Astrocyte of the cerebellum (primary cell): Measurements from ENCODE around the gene LTV1.

ENCODE experiments used
- DNase-seq: peaks from one replicate; pipeline ENCODE4 v3.0.0-alpha.2; 2011; ENCODE audit warnings: low read depth
- H3K4me3 ChIP-seq: 2 replicates; pipeline ENCODE4 v1.5.1; 2011; ENCODE audit warnings: mild to moderate bottlenecking, low read depth, low read length, moderate library complexity
- in situ Hi-C: cut with HindIII; loops from 2 replicates; pipeline ENCODE4 v1.10.0; 2017; ENCODE audit warnings: low sequenced_read_pairs
- TF ChIP-seq, protein P1 (sequence below): IDR thresholded peaks from 2 replicates; pipeline ENCODE4 v1.5.1; 2012; ENCODE audit warnings: low read length, low read depth, moderate library complexity, mild to moderate bottlenecking; ENCODE audit errors: missing control alignments

LTV1 gene

GRCh38 chr6:143806282-143807102 is 36.6 kb upstream of the LTV1 start:
- TF ChIP-seq, protein P1, sequence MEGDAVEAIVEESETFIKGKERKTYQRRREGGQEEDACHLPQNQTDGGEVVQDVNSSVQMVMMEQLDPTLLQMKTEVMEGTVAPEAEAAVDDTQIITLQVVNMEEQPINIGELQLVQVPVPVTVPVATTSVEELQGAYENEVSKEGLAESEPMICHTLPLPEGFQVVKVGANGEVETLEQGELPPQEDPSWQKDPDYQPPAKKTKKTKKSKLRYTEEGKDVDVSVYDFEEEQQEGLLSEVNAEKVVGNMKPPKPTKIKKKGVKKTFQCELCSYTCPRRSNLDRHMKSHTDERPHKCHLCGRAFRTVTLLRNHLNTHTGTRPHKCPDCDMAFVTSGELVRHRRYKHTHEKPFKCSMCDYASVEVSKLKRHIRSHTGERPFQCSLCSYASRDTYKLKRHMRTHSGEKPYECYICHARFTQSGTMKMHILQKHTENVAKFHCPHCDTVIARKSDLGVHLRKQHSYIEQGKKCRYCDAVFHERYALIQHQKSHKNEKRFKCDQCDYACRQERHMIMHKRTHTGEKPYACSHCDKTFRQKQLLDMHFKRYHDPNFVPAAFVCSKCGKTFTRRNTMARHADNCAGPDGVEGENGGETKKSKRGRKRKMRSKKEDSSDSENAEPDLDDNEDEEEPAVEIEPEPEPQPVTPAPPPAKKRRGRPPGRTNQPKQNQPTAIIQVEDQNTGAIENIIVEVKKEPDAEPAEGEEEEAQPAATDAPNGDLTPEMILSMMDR: no peak
- no peak overlapping the region for H3K4me3 ChIP-seq
- DNase-seq: peak; percentile 18
- in situ Hi-C loops: no loop called here

- TF ChIP-seq, protein P1: no peak
- in situ Hi-C loops: no loop called here
- H3K4me3 ChIP-seq: no peak overlapping the region
- no peak for DNase-seq
These were observed 35.9 kb upstream of the LTV1 start for GRCh38 chr6:143807103-143807772.

DNA sequence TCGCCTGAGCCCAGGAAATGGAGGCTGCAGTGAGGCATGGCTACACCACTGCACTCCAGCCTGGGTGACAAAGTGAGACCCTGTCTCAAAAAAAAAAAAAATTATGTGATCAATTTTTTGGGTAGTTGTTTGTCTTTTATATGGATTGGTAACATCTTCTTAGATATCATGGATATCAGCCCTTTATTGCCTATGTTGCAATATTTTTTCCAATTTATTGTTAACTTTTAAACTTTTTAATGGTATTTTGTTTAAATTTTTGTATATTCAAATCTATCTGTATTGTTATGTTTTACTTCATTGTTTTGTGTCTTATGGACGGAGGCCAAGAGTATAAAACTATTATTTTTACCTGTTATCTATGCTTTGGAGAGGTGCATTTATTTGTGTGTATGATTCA is 32.4 kb upstream of the LTV1 start:
- no peak overlapping the region for H3K4me3 ChIP-seq
- DNase-seq: no peak
- TF ChIP-seq, protein P1: no peak
- in situ Hi-C loops: no loop called here

DNA sequence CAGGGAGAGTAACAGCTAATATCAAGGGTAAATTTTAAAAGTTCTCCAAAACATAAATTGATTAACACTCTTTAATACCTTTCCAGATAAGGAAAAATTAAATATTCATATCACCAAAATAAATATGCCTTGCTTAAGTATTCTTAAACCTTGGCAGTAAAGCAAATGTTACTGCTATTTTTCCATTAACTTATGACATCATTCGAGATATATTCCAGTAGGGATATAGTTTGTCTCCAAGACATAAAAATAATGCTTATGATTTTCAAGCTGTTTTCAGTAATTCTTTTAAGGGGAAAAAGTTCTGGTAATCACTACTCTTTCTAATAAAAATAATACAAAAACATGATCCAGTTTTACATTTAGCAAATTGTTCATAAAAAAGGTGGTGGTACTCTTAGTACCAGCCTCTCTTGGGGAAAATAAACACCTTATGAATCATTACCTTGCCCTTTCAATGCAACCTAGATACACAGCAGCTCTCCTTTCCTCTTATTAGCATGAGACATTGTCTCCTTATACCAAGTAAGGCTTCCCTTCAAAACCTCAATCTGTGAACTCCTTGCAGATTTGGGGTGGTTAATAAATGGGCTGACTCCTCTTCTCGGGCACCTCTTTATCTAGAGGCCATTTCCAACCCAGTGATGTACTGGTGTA is 31.5 kb upstream of the LTV1 start:
- in situ Hi-C loops: no loop called here

DNA sequence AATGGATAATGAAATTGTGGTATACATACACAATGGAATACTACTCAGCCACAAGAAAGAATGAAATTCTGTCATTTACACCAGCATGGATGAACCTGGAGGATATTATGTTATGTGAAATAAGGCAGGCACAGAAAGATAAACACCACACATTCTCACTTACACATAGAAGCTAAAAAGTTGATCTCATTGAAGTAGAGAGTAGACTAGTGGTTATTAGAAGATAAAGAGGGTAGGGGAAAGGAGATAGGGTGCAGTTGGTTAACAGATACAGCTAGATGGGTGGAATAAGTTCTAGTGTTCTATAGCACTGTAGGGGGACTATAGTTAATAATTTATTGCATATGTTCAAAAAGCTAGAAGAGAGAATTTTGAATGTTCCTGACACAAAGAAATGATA is 25.5 kb upstream of the LTV1 start:
- H3K4me3 ChIP-seq: no peak overlapping the region
- in situ Hi-C loops: no loop called here
- TF ChIP-seq, protein P1: no peak
- DNase-seq: no peak

More for the DNA sequence above, 31.5 kb upstream of the LTV1 start:
- TF ChIP-seq, protein P1: no peak
- no peak for DNase-seq
- no peak overlapping the region for H3K4me3 ChIP-seq

DNA sequence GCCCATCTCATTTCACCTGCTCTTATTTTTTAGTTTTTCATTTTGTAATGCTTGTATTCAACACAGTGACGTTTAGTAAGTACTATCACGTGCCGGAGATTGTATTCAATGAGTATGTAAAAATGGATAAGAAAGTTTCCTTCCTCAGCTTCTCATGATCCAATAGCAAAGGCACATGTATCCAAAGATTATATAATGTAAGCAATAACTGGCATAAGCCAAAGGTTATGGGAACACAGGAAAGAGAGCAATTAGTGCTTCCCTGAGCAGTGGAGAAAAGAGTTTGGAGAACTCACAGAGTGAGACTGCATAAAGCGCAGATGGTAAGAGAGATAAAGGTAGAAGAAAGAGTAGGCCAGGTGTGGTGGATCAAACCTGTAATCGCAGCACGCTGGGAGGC is 21.8 kb upstream of the LTV1 start:
- in situ Hi-C loops: loop anchor here (5.0 kb wide), 1 partner anchor 46 kb away; no protein-coding TSS in a partner anchor
- no peak for DNase-seq
- TF ChIP-seq, protein P1: no peak
- H3K4me3 ChIP-seq: no peak overlapping the region
